GM18517 (cell line): ENCODE data around the gene SPATA1.

Source experiments
- ATAC-seq: cut with Tn5 transposase; IDR thresholded peaks from one replicate; pipeline ENCODE4 v1.9.1; 2021; ENCODE audit warnings: mild to moderate bottlenecking, moderate library complexity; ENCODE audit not compliant: unreplicated experiment

The SPATA1 gene

DNA sequence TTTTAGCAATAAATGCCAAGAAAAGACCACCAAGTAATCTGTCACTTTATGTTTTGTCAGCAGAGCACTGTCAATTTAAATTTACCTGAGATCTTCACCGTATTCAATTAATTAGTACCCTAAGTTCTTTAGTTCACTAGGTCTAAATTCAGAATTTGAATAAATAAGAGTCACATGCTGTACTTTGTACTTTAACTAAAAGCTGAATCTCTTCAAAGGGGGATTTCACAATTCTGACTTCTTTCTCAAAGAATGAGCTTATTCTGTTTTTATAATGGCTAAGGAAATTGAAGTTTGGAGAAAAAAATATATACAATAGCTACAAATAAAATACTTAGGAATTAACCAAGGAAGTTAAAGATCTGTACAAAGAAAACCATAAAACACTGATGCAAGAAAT lies 2.3 kb downstream of the SPATA1 start:
- ATAC-seq, result no peak

DNA sequence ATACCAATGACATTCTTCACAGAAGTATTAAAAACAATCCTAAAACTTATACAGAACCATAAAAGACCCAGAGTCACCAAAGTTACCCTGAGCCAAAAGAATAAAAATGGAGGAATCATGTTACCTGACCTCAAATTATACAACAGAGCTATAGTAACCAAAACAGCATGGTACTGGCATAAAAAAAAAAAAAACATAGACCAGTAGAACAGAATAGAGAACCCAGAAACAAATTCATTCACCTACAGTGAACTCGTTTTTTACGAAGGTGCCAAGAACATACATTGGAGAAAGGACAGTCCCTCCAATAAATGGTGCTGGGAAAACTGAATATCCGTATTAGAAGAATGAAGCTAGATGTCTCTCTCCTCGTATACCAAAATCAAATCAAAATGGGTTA lies 2.8 kb downstream of the SPATA1 start:
- ATAC-seq, result no peak

GRCh38 chr1:84510165-84510564 lies 4.0 kb downstream of the SPATA1 start:
- no peak for ATAC-seq

GRCh38 chr1:84510668-84511067 lies 4.5 kb downstream of the SPATA1 start:
- no peak for ATAC-seq

DNA sequence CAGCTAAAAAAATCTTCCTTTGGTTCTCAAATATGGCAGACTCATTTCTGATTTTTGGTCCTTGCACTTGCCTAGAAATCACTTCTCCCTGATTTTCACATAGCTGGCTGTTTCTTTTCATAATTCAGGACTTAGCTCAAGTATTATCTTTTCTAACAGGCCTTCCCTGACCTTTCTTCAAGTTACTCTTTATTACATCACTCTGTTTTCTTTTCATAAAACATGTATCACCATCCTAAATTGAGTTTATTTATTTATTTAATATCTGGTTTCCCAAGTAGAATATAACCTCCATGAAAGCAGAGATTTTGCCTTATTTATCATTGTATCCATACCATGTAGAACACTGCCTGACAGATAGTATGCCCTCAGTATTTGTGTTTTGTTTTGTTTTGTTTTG lies 18.4 kb downstream of the SPATA1 start:
- no peak for ATAC-seq

GRCh38 chr1:84525779-84526178 lies 19.6 kb downstream of the SPATA1 start:
- ATAC-seq, result no peak

- ATAC-seq, result no peak
Observed at GRCh38 chr1:84538599-84538998, 32.4 kb downstream of the SPATA1 start.

DNA sequence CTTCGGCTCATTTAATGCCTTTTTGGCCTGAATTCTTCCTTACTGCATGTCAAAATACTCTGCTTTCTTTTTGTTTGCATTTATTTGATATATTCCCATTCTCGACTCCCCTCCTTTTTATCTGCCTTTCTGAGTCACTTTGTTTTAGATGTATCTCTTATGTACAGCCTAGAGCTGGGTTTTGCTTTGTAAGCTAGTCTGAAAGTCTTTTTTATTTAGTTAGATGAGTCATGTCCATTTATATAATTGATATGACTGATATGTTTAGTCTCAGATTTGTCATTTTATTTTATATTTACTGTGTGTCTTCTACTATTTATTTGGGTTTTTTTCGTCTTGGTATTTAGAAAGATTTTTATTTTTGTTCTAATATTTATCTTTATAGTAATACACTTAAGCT lies 33.8 kb downstream of the SPATA1 start:
- no peak for ATAC-seq

GRCh38 chr1:84540759-84541158 lies 34.6 kb downstream of the SPATA1 start:
- ATAC-seq, result no peak

- no peak for ATAC-seq
Observed at GRCh38 chr1:84541679-84542078, 35.5 kb downstream of the SPATA1 start.

DNA sequence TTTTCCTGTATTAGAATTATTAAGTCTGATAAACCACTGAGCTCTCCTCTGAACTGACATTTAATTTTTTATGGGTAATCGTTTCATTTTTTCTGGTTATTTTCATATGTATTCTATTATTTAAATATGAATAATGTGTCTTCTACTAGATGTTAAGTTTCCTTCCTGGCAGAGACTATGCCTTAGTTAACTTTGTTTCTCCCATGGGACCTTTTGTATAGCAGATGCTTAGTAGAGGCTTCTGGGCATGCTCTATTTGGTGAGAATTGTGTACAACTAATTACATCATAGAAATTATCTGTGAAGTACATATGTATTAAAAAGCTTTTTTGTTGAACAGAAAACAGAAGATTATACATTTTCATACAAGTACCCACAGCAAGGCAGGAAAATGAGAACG lies 44.6 kb downstream of the SPATA1 start:
- no peak for ATAC-seq

DNA sequence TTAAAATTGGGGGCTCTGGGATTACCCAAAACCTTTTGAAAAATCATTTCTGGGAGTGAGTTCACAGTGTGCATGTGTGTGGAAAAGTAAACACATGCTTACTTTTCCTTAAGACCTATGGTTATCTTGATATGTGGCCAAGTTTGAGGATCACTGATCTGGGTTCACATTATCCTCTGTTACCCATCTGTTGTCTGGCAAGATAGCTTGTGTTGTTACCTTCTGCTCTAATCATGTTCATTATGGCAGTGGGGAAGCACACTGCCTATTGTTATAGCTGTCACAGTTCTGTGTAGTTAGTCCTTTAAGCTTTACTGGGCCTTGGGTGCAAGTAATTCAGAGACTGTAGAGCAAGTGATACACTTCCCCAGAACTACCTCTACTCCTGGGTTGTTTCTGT lies 63.0 kb downstream of the SPATA1 start:
- ATAC-seq, result no peak

DNA sequence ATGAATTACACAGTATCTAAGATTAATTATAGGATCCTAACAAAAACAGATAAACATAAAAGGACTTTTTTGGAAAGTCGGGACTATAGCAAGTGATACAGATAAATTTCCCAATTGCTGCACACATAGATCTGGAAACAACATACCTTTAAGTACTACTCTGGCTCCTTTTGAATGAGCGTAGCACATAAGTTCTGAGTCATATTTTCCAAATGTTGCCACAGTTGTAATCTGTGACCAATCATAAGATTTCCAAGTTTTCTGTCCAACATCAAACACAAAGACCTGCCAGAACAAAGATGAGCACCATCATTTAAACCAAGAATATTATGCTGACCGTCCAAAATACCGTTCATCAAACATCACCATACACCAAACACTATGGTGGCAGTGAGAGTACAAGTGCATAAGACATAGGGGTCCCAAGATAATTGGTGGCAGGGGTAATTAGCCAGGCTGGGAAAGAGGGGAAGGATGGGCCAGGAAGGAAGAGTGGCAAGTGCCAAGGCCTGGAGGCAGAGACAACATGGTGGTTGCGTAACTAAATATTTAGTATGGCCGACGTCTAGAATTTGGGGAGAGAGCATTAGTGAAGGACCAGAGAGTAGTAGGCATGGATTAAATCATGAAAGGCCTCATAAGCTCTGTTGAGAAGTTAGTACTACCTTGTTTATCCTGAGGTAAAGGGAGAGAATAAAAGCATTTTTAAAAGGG lies 64.4 kb downstream of the SPATA1 start:
- ATAC-seq, result no peak

DNA sequence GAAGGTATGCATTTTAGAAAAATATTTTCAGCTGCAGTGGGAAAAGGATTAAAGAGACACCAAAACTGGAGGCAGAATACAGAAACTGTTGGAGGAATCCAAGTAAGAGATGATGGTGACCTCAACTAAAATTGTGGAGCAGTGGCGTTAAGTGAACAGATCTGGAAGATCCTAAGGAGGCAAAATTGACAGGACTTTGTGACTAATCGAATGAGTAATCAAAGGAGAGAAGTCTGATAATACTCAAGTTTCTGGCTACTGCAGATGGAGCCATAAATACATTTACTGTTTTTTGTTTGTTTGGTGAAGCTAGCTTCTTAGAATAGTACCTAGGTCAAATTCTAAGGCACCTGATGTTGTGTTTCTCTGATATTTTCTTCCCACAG lies 65.0 kb downstream of the SPATA1 start:
- ATAC-seq, result no peak

DNA sequence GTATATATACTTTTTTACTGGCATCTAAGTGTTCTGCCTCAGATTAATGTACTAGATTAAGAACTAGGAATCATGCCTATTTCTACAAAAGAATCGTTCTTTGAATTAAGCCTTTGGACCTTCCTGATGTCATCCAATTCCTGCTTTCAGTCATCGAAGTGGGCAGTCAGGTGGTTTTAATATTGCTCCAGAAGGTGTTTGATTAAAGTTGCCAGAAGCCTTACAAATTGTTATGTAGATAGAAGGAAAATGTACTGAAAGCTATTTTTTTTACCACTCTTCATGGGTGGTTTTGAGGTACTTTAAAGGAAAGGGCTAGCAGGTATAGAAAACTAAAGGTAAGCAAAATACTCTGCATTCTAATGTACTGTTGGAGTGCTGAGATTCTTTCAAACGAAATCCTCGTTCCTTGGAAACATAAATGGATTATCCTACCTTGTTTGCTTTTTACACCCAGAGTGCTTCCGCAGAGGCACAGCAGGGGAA lies 67.3 kb downstream of the SPATA1 start:
- peak; percentile 1 for ATAC-seq

DNA sequence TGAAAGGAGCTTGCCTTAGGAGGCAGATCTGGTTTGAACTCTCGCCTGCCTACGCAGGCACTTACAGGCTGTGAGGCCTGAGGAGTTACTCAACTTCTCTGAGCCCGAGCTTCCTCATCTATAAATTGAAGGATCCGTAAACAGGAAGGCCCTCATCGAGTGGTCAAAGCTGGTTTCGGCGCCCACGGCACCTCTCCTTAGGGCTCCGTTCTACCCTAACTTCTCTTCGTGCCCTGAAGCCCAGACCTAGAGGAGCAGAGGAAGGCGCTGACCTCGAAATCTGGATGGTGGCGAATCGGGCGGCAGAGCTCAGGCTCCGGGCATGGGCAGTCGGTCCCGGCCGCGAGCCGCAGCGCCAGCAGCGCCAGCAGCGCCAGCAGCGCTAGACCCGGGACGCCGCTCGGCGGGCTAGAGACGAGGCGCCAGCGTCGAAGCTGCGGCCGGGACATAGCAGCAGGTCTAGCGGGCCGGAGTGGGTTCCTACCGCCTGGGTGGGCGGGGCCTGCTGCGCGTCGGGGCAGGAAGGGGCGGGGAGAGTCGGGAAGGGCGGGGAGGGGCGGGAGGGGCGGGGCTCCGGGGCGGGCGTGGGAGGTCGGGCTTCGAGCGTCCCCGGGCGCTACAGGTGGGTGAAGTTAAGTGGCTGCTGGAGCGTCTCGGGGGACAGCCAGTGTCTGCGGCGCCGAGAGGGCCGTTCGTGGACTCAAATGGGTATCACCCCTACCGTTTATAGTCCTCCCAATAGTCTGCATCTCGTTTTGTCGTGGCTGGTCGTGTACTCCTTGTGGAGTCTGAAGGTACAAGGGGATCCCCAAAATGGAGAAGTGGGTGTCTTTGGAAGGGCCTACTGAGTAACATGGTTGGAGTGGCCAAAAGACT lies 68.0 kb downstream of the SPATA1 start, which contains the start of gene CTBS:
Gene CTBS, minus strand, starts transcription at position 474 of the 876 bp plus-strand sequence. Its CDS starts 25 bp downstream, at position 449.
- ATAC-seq, result peak; percentile 65

GRCh38 chr1:84574936-84575335 lies 68.8 kb downstream of the SPATA1 start:
- no peak for ATAC-seq

DNA sequence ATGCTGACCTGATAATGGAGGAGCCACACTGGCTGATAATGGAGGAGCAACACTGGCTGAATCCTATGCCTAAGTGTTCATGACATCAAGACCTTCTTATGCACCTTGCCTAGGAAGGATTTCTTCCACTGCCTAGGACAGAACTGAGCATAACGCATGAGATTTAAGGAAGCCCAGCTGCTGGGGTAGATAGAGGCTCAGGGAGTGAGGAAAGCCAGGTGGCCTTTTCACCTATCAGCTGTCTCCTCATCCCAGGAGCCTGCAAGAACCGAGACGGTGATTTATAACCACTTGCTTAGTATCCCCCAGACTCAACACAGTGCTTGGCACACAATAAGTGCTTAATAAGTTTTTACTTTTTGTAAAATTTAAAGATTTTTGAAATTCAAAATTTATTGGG lies 75.5 kb downstream of the SPATA1 start:
- no peak for ATAC-seq

- no peak for ATAC-seq
Observed at GRCh38 chr1:84582802-84583587, 76.8 kb downstream of the SPATA1 start.

DNA sequence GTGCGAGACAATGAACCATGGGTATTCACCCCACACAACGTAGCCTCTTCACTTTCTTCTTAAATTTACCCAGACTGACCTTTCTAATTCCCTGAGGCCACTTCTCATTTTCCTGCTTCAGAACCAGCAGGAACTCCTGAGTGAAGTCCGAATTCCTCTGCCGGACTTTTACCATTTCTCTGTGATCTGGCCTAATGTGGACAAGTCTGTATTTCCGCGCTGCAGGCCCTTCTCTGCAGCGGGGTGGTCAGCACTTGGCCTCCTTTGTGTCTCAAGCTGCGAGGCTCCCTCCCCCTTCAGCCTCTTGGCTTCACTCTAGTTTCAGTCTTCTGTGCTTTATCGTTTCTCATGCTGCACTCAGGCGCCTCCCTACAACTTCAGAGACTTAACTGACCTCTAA lies 77.5 kb downstream of the SPATA1 start:
- no peak for ATAC-seq

DNA sequence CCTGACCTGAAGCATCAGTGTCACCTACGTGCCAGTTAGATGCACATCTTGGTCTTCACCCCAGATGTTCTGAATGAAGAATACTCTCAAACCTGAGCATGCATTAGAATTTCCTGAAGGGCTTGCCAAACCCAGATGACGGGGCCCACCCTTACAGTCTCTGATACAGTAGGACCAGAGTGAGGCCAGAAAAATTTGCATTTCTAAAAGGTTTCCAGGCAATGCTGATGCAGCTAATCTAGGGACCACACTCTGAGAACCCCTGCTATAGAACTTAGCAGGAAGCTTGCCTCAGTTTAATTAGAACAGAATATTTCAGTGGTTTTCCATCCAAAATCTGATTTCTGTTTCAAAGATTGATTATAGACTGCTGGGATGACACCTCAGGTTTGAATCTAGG lies 77.9 kb downstream of the SPATA1 start:
- no peak for ATAC-seq
